PC-9 (cell line): ENCODE measurements around the gene NUDT22. TPM values are rescaled to one million over a fixed set of nuclear protein-coding genes. Genes with fewer than 3 reads are reported as not detected.

Experiments
- BruUV-seq: library from RNA; stranded (reverse); fragments of 400-500 nt; replicated peaks from 2 replicates; lab custom pipeline; 2021; lab: Mats Ljungman, UMichigan
- CTCF ChIA-PET: fragments of 300-600 bp; sonication (Branson Sonifier 250); formaldehyde crosslinking; loops from one replicate; lab custom pipeline; 2022; ENCODE audit warnings: antibody characterized with exemption; lab: Charles Lee
- POLR2A ChIA-PET: fragments of 300-600 bp; sonication (Branson Sonifier 250); formaldehyde crosslinking; loops from one replicate; lab custom pipeline; 2022; ENCODE audit warnings: antibody characterized with exemption; ENCODE audit not compliant: unreplicated experiment; lab: Charles Lee
- DNase-seq, 2 experiments: peaks; one replicate each; pipeline versions ENCODE4 v3.0.0 to v3.0.0-alpha.2; 2015 to 2022; ENCODE audit warnings: mixed read lengths in 1 of 2
- H2AFZ ChIP-seq: fragments of 200-600 bp; sonication (generic); 2 replicates; pipeline ENCODE4 v1.8.1; 2017; ENCODE audit warnings: antibody characterized with exemption
- H3F3A ChIP-seq: fragments of 200-600 bp; sonication (generic); 2 replicates; pipeline ENCODE4 v1.8.1; 2017; ENCODE audit warnings: antibody characterized with exemption, mild to moderate bottlenecking, low read depth; ENCODE audit not compliant: insufficient read depth
- H3K27ac ChIP-seq: fragments of 200-600 bp; sonication (generic); 2 replicates; pipeline ENCODE4 v1.6.1; 2016; ENCODE audit warnings: mixed run types
- H3K27me3 ChIP-seq: fragments of 200-600 bp; sonication (generic); 2 replicates; pipeline ENCODE4 v1.6.1; 2016; ENCODE audit warnings: low read depth, mixed run types; ENCODE audit not compliant: insufficient read depth
- H3K36me3 ChIP-seq: fragments of 200-600 bp; sonication (generic); 2 replicates; pipeline ENCODE4 v1.6.1; 2016; ENCODE audit warnings: low read depth, mixed run types
- H3K4me1 ChIP-seq: fragments of 200-600 bp; sonication (generic); replicated peaks from 2 replicates; pipeline ENCODE4 v1.6.1; 2016; ENCODE audit warnings: mixed run types; ENCODE audit not compliant: insufficient read depth
- H3K4me2 ChIP-seq: fragments of 200-600 bp; sonication (generic); 2 replicates; pipeline ENCODE4 v1.6.1; 2017; ENCODE audit warnings: mixed run types
- H3K4me3 ChIP-seq: fragments of 200-600 bp; sonication (generic); 2 replicates; pipeline ENCODE4 v1.6.1; 2016; ENCODE audit warnings: mixed run types
- H3K79me2 ChIP-seq: fragments of 200-600 bp; sonication (generic); 2 replicates; pipeline ENCODE4 v1.6.1; 2017; ENCODE audit warnings: low read depth, mixed run types
- H3K9me2 ChIP-seq: fragments of 200-600 bp; sonication (generic); 2 replicates; pipeline ENCODE4 v1.8.1; 2017; ENCODE audit warnings: mild to moderate bottlenecking; ENCODE audit not compliant: insufficient read depth
- H3K9me3 ChIP-seq: fragments of 200-600 bp; sonication (generic); 2 replicates; pipeline ENCODE4 v1.8.1; 2016; ENCODE audit warnings: low read depth; ENCODE audit not compliant: insufficient read depth
- H4K20me1 ChIP-seq: fragments of 200-600 bp; sonication (generic); 2 replicates; pipeline ENCODE4 v1.8.1; 2017; ENCODE audit not compliant: insufficient read depth
- EZH2 ChIP-seq: fragments of 200-600 bp; sonication (generic); IDR thresholded peaks from 2 replicates; pipeline ENCODE4 v1.8.0; 2017; ENCODE audit warnings: antibody characterized with exemption, low read depth
- intact Hi-C: fragments of 100-400 bp; cut with micrococcal nuclease; formaldehyde crosslinking; loops from one replicate; pipeline ENCODE4 v1.10.0; 2022; ENCODE audit not compliant: unreplicated experiment
- total RNA-seq: library from RNA; stranded (reverse); gene quantifications from 2 replicates; pipeline ENCODE4 v1.2.3, GENCODE V29; 2021
- TF ChIP-seq, protein P1 (sequence below): fragments of 200-600 bp; sonication (generic); conservative IDR thresholded peaks from 2 replicates; pipeline ENCODE4 v1.6.1; 2017; ENCODE audit warnings: mixed run types, antibody characterized with exemption, mild to moderate bottlenecking, moderate library complexity

The NUDT22 gene
- total RNA-seq, 1 experiment from 2014 or later, result 87.4 TPM

DNA sequence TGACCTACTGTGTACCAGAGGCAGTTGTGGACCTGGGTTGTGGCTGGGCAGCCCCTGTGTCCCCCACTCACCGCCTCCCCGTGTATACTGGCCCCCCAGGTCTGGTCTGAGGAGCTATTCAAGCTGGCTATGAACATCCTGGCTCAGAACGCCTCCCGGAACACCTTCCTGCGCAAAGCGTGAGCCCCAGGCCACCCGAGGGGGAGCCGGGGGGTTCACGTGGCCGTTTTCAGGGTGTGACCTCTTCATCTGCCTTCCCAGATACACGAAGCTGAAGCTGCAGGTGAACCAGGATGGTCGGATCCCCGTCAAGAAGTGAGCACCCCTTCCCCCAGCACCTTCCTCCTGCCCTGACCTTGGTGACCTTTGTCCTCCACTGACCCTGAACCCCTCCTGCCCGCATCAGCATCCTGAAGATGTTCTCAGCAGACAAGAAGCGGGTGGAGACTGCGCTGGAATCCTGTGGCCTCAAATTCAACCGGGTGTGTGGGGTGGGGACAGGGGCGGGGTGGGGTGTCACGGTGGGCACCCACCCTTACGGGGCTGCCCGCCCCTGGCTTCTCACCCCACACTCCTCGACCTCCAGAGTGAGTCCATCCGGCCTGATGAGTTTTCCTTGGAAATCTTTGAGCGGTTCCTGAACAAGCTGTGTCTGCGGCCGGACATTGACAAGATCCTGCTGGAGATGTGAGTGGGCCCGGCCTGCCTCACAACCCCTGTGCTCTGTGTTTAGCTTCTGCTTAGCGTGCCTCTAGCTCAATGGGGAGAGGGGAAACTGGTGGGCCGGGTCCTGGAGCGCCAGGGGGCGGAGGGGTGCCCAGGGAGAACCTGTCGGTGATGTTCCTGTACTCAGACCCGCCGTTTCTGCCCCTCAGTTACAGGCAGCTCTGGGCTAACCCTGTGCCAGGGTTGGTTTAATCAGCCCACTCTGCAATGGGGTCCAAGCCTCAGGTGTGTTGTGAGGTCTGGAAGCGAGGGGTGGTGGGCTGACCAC lies 29.4 kb downstream of the NUDT22 start:
- no peaks in the 10 kb centered on the region for H3K9me3 ChIP-seq
- H3K4me3 ChIP-seq, result no peak overlapping the region
- POLR2A ChIA-PET, result no interaction called here
- CTCF ChIA-PET, result no interaction called here
- H3K79me2 ChIP-seq, result peaks cover 14% of the 10 kb centered on the region
- H4K20me1 ChIP-seq, result peaks cover 9% of the 10 kb centered on the region; the same call in 1 of the 2 replicates
- H3K4me1 ChIP-seq, result no peaks in the 10 kb centered on the region; the same call in 1 of the 2 replicates
- peak in 1 of 2 experiments; percentile 33 for DNase-seq
- H3K9me2 ChIP-seq, result no peaks in the 10 kb centered on the region
- no peaks in the 10 kb centered on the region for H3K27me3 ChIP-seq
- H2AFZ ChIP-seq, result no peak overlapping the region
- H3K36me3 ChIP-seq, result 0 out of 2 replicates have a peak, but pooled peaks cover 5% of the 10 kb centered on the region
- TF ChIP-seq, protein P1, sequence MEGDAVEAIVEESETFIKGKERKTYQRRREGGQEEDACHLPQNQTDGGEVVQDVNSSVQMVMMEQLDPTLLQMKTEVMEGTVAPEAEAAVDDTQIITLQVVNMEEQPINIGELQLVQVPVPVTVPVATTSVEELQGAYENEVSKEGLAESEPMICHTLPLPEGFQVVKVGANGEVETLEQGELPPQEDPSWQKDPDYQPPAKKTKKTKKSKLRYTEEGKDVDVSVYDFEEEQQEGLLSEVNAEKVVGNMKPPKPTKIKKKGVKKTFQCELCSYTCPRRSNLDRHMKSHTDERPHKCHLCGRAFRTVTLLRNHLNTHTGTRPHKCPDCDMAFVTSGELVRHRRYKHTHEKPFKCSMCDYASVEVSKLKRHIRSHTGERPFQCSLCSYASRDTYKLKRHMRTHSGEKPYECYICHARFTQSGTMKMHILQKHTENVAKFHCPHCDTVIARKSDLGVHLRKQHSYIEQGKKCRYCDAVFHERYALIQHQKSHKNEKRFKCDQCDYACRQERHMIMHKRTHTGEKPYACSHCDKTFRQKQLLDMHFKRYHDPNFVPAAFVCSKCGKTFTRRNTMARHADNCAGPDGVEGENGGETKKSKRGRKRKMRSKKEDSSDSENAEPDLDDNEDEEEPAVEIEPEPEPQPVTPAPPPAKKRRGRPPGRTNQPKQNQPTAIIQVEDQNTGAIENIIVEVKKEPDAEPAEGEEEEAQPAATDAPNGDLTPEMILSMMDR, result no peak
- no peak overlapping the region for H3K4me2 ChIP-seq
- BruUV-seq, result no TSS peak
- intact Hi-C loops, result no loop called here
- H3K27ac ChIP-seq, result no peak overlapping the region
- peaks cover 21% of the 10 kb centered on the region; the same call in 1 of the 2 replicates for H3F3A ChIP-seq

DNA sequence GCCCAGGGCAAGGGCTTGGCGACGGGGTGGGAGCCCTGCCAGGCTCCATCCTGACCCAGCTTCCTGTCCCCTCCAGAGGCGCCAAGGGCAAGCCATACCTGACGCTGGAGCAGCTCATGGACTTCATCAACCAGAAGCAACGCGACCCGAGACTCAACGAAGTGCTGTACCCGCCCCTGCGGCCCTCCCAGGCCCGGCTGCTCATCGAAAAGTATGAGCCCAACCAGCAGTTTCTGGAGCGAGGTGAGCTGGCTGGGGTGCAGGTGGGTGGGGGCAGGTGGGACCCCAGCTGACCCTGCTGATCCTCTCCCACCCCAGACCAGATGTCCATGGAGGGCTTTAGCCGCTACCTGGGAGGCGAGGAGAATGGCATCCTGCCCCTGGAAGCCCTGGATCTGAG lies 30.2 kb downstream of the NUDT22 start:
- TF ChIP-seq, protein P1, result no peak
- no peak for TF ChIP-seq EZH2
- ChIA-PET POLR2A (no interaction called here), CTCF (interaction anchor here (0.5 kb wide), 1 partner anchor 489 kb away, joined by 4 read pairs; no protein-coding TSS in a partner anchor)
- Histone ChIP-seq H3F3A (peaks cover 19% of the 10 kb centered on the region; the same call in 1 of the 2 replicates), H3K27ac (no peak overlapping the region), H3K4me3 (no peak overlapping the region), H3K4me1 (no peaks in the 10 kb centered on the region), H3K9me3 (no peaks in the 10 kb centered on the region), H3K9me2 (no peaks in the 10 kb centered on the region), H3K27me3 (no peaks in the 10 kb centered on the region), H3K79me2 (peaks cover 14% of the 10 kb centered on the region), H3K36me3 (0 out of 2 replicates have a peak, but pooled peaks cover 5% of the 10 kb centered on the region), H3K4me2 (no peak overlapping the region), H4K20me1 (peaks cover 9% of the 10 kb centered on the region; the same call in 1 of the 2 replicates), H2AFZ (no peak overlapping the region)
- peak in 1 of 2 experiments; percentile 27 for DNase-seq
- intact Hi-C loops, result no loop called here
- BruUV-seq, result no TSS peak

- BruUV-seq, result no TSS peak
- Histone ChIP-seq H3K27ac (no peak overlapping the region), H3K9me2 (no peaks in the 10 kb centered on the region), H3K79me2 (no peaks in the 10 kb centered on the region), H3K4me3 (no peak overlapping the region), H3K36me3 (peaks cover 14% of the 10 kb centered on the region; the same call in 1 of the 2 replicates), H3K4me2 (no peak overlapping the region), H3K27me3 (no peaks in the 10 kb centered on the region), H3F3A (peaks cover 6% of the 10 kb centered on the region; the same call in 1 of the 2 replicates), H2AFZ (no peak overlapping the region), H3K4me1 (no peaks in the 10 kb centered on the region), H3K9me3 (no peaks in the 10 kb centered on the region), H4K20me1 (peaks cover 4% of the 10 kb centered on the region; the same call in 1 of the 2 replicates)
- DNase-seq, result no peak
- intact Hi-C loops, result no loop called here
- CTCF ChIA-PET, result interaction anchor here (0.6 to 1.1 kb wide), 4 partner anchors 9 to 458 kb away, joined by 5 to 9 read pairs (median 6); no protein-coding TSS in a partner anchor
- no peak for TF ChIP-seq EZH2
- TF ChIP-seq, protein P1, result no peak
- POLR2A ChIA-PET, result no interaction called here
Observed at GRCh38 chr11:64258356-64258755, 32.3 kb downstream of the NUDT22 start.
